Activated CD8-positive, alpha-beta memory T cell treated with anti-CD3 and anti-CD28 coated beads for 24 hours (primary cell): Measurements from ENCODE around the gene CXCL13.
"Not testable (repeated sequence)": the region's sequence is repeated elsewhere in the genome, so short reads cannot be mapped to it uniquely, and the experiment has no call there.

Source experiments
- DNase-seq: peaks from one replicate; pipeline ENCODE4 v3.0.0-alpha.2; 2020

CXCL13 gene

GRCh38 chr4:77613267-77613666 lies 7.6 kb downstream of the CXCL13 start:
- DNase-seq, result no peak

GRCh38 chr4:77615153-77615552 lies 9.5 kb downstream of the CXCL13 start:
- no peak for DNase-seq

GRCh38 chr4:77617203-77617602 lies 11.6 kb downstream of the CXCL13 start:
- no peak for DNase-seq

- DNase-seq, result peak; percentile 79
Measured at GRCh38 chr4:77618383-77619241, 13.0 kb downstream of the CXCL13 start.

- DNase-seq, result no peak
Measured at GRCh38 chr4:77619408-77619807, 13.8 kb downstream of the CXCL13 start.

GRCh38 chr4:77621254-77621653 lies 15.6 kb downstream of the CXCL13 start:
- no peak for DNase-seq

GRCh38 chr4:77623091-77623490 lies 17.5 kb downstream of the CXCL13 start:
- DNase-seq, result no peak

GRCh38 chr4:77624213-77624612 lies 18.6 kb downstream of the CXCL13 start:
- no peak for DNase-seq

GRCh38 chr4:77625485-77625884 lies 19.9 kb downstream of the CXCL13 start:
- no peak for DNase-seq

GRCh38 chr4:77629885-77630284 lies 24.3 kb downstream of the CXCL13 start:
- DNase-seq, result no peak

- no peak for DNase-seq
Measured at GRCh38 chr4:77631276-77631675, 25.7 kb downstream of the CXCL13 start.

GRCh38 chr4:77634132-77634785 lies 28.6 kb downstream of the CXCL13 start:
- no peak for DNase-seq

GRCh38 chr4:77635246-77635645 lies 29.6 kb downstream of the CXCL13 start:
- no peak for DNase-seq

- DNase-seq, result no peak
Measured at GRCh38 chr4:77635876-77636275, 30.3 kb downstream of the CXCL13 start.

- no peak for DNase-seq
Measured at GRCh38 chr4:77636902-77637301, 31.3 kb downstream of the CXCL13 start.

GRCh38 chr4:77644069-77644468 lies 38.4 kb downstream of the CXCL13 start:
- not testable (repeated sequence) for DNase-seq

- DNase-seq, result no peak
Measured at GRCh38 chr4:77650787-77651186, 45.2 kb downstream of the CXCL13 start.

- DNase-seq, result no peak
Measured at GRCh38 chr4:77651820-77652219, 46.2 kb downstream of the CXCL13 start.

GRCh38 chr4:77652237-77652897 lies 46.7 kb downstream of the CXCL13 start:
- no peak for DNase-seq

GRCh38 chr4:77653162-77653758 lies 47.6 kb downstream of the CXCL13 start:
- no peak for DNase-seq

GRCh38 chr4:77660318-77660717 lies 54.7 kb downstream of the CXCL13 start:
- not testable (repeated sequence) for DNase-seq
